HepG2 (cell line): ENCODE data around the gene P3H3. TPM values are rescaled to one million over a fixed set of nuclear protein-coding genes. Genes with fewer than 3 reads are reported as not detected.
A peak's percentile ranks its signal among the peaks of the same experiment; 100 is the strongest.

Experiments
- BRD4 ChIP-seq: sonication (generic); formaldehyde crosslinking; IDR thresholded peaks from 2 replicates; pipeline ENCODE4 v1.4.0; 2020; ENCODE audit warnings: missing genetic modification reagents
- CTCF ChIP-seq: sonication (generic); formaldehyde crosslinking; IDR thresholded peaks from 2 replicates; pipeline ENCODE4 v1.5.0; 2020; ENCODE audit warnings: mild to moderate bottlenecking, missing genetic modification reagents, moderate library complexity
- IKZF1 ChIP-seq: fragments of 450-650 bp; IDR thresholded peaks from 2 replicates; pipeline ENCODE4 v1.7.1; 2016
- ISL2 ChIP-seq: sonication (generic); formaldehyde crosslinking; IDR thresholded peaks from 2 replicates; pipeline ENCODE4 v1.5.0; 2020; ENCODE audit warnings: missing genetic modification reagents
- MYC ChIP-seq: sonication (generic); formaldehyde crosslinking; IDR thresholded peaks from 2 replicates; pipeline ENCODE4 v1.9.0; 2021; ENCODE audit warnings: missing genetic modification reagents, borderline replicate concordance
- NFYB ChIP-seq: sonication (generic); formaldehyde crosslinking; IDR thresholded peaks from 2 replicates; pipeline ENCODE4 v1.4.0; 2020; ENCODE audit warnings: missing genetic modification reagents
- NR2C2 ChIP-seq: sonication (generic); formaldehyde crosslinking; IDR thresholded peaks from 2 replicates; pipeline ENCODE4 v1.4.0; 2020; ENCODE audit warnings: missing genetic modification reagents, mild to moderate bottlenecking, moderate library complexity, borderline replicate concordance
- POLR2A ChIP-seq, 2 experiments: IDR thresholded peaks; 2 replicates each; pipeline ENCODE4 v1.6.1; 2011; ENCODE audit warnings: low read depth in 2 of 2, low read length in 2 of 2, mild to moderate bottlenecking in 1 of 2, moderate library complexity in 1 of 2; ENCODE audit not compliant: insufficient read depth in 1 of 2
- POLR2G ChIP-seq: fragments of 200-400 bp; formaldehyde crosslinking; IDR thresholded peaks from 2 replicates; pipeline ENCODE4 v1.6.1; 2018; ENCODE audit warnings: mild to moderate bottlenecking, low read depth, low read length, moderate library complexity
- RBAK ChIP-seq: sonication (generic); formaldehyde crosslinking; IDR thresholded peaks from 2 replicates; pipeline ENCODE4 v1.5.1; 2020; ENCODE audit warnings: mild to moderate bottlenecking, missing genetic modification reagents
- SCMH1 ChIP-seq: sonication (generic); formaldehyde crosslinking; IDR thresholded peaks from 2 replicates; pipeline ENCODE4 v1.9.0; 2021; ENCODE audit warnings: missing genetic modification reagents, mild to moderate bottlenecking, borderline replicate concordance
- SIX1 ChIP-seq: sonication (generic); formaldehyde crosslinking; IDR thresholded peaks from 2 replicates; pipeline ENCODE4 v1.4.0; 2020; ENCODE audit warnings: missing genetic modification reagents, borderline replicate concordance
- SP1 ChIP-seq, 2 experiments: fragments of 450-650 bp in 1 of 2; sonication (generic) in 1 of 2; formaldehyde crosslinking in 1 of 2; IDR thresholded peaks; 2 replicates each; pipeline versions ENCODE4 v1.4.0 to v1.6.1; 2016 to 2020; ENCODE audit warnings: missing genetic modification reagents in 1 of 2
- SP5 ChIP-seq: IDR thresholded peaks from 2 replicates; pipeline ENCODE4 v1.6.1; 2016; ENCODE audit warnings: low read depth, borderline replicate concordance
- SPEN ChIP-seq: sonication (generic); formaldehyde crosslinking; IDR thresholded peaks from 2 replicates; pipeline ENCODE4 v1.5.1; 2020; ENCODE audit warnings: low read depth, mild to moderate bottlenecking, missing genetic modification reagents
- THYN1 ChIP-seq: sonication (generic); formaldehyde crosslinking; IDR thresholded peaks from 2 replicates; pipeline ENCODE4 v1.8.1; 2023; ENCODE audit warnings: low read depth, mild to moderate bottlenecking, moderate library complexity, missing genetic modification reagents, borderline replicate concordance
- ZBTB38 ChIP-seq: sonication (generic); formaldehyde crosslinking; IDR thresholded peaks from 2 replicates; pipeline ENCODE4 v1.5.1; 2020; ENCODE audit warnings: mild to moderate bottlenecking, missing genetic modification reagents
- ZNF136 ChIP-seq: sonication (generic); formaldehyde crosslinking; IDR thresholded peaks from 2 replicates; pipeline ENCODE4 v1.8.1; 2022; ENCODE audit warnings: low read depth, mild to moderate bottlenecking, moderate library complexity, missing genetic modification reagents
- ZNF143 ChIP-seq: sonication (generic); formaldehyde crosslinking; IDR thresholded peaks from 2 replicates; pipeline ENCODE4 v1.4.0; 2020; ENCODE audit warnings: missing genetic modification reagents
- ZNF275 ChIP-seq: sonication (generic); formaldehyde crosslinking; IDR thresholded peaks from 2 replicates; pipeline ENCODE4 v1.8.0; 2022; ENCODE audit warnings: missing genetic modification reagents, mild to moderate bottlenecking, inconsistent platforms, borderline replicate concordance
- ZNF331 ChIP-seq: sonication (generic); formaldehyde crosslinking; IDR thresholded peaks from 2 replicates; pipeline ENCODE4 v1.4.0; 2020; ENCODE audit warnings: missing genetic modification reagents
- ZNF343 ChIP-seq: sonication (generic); formaldehyde crosslinking; IDR thresholded peaks from 2 replicates; pipeline ENCODE4 v1.4.0; 2020; ENCODE audit warnings: mild to moderate bottlenecking, missing genetic modification reagents
- ZNF510 ChIP-seq: sonication (generic); formaldehyde crosslinking; IDR thresholded peaks from 2 replicates; pipeline ENCODE4 v1.4.0; 2020; ENCODE audit warnings: low read depth, mild to moderate bottlenecking, missing genetic modification reagents
- ZNF543 ChIP-seq: sonication (generic); formaldehyde crosslinking; IDR thresholded peaks from 2 replicates; pipeline ENCODE4 v1.4.0; 2020; ENCODE audit warnings: mild to moderate bottlenecking, missing genetic modification reagents
- ZNF781 ChIP-seq: sonication (generic); formaldehyde crosslinking; IDR thresholded peaks from 2 replicates; pipeline ENCODE4 v1.5.1; 2020; ENCODE audit warnings: borderline replicate concordance, mild to moderate bottlenecking, missing genetic modification reagents; ENCODE audit errors: not compliant biosample characterization
- ZSCAN30 ChIP-seq: sonication (generic); formaldehyde crosslinking; IDR thresholded peaks from 2 replicates; pipeline ENCODE4 v1.5.0; 2020; ENCODE audit warnings: mild to moderate bottlenecking, missing genetic modification reagents
- polyA plus RNA-seq, 8 experiments: library from polyadenylated mRNA; depleted of rRNA in 3 of 8; stranded (reverse) in 7 of 8; unstranded in 1 of 8; fragments of >200 nt; fragmentation: Illumina TruSeq in 4 of 8; extraction: Trizol in 4 of 8; gene quantifications; 2 replicates each; pipeline versions ENCODE4 v1.2.1 to v1.2.3, GENCODE V29; 2011 to 2016; ENCODE audit warnings: low read depth in 4 of 8, missing spikeins in 1 of 8, mixed read lengths in 1 of 8; ENCODE audit not compliant: insufficient read depth in 1 of 8
- total RNA-seq, 5 experiments: library from RNA; depleted of rRNA; stranded (reverse); fragments of >200 nt; fragmentation: Illumina TruSeq; extraction: Trizol; gene quantifications; 2 replicates each; pipeline ENCODE4 v1.2.3, GENCODE V29; 2016; ENCODE audit warnings: low read depth in 1 of 5
- TF ChIP-seq, protein P1 (sequence below): IDR thresholded peaks from 2 replicates; pipeline ENCODE4 v1.6.1; 2016; ENCODE audit warnings: low read depth, borderline replicate concordance
- TF ChIP-seq, protein P2 (sequence below): sonication (generic); formaldehyde crosslinking; IDR thresholded peaks from 2 replicates; pipeline ENCODE4 v1.5.0; 2020; ENCODE audit warnings: missing genetic modification reagents

Gene P3H3
- total and polyA plus RNA-seq, 2 of the 13 experiments (the other 11 are each of a cell fraction or from before 2014, with no cell fraction given) = 20.1 to 20.5 TPM

GRCh38 chr12:6829536-6830220, 1.5 kb downstream of the P3H3 start (continued):
- TF ChIP-seq SP1 (IDR thresholded peaks at IDR 0.05) (no peak), SP1 (CRISPR knock-in tag; IDR thresholded peaks at IDR 0.05) (no peak), ZNF781 (peak; percentile 5), ZSCAN30 (no peak), BRD4 (CRISPR knock-in tag) (0 out of 2 replicates have a peak, but pooled peaks have one; percentile 8), ZNF136 (CRISPR knock-in tag) (no peak), ZNF343 (CRISPR knock-in tag) (0 out of 2 replicates have a peak, but pooled peaks have one; percentile 49), ZNF275 (CRISPR knock-in tag) (no peak), NFYB (peak; percentile 50), SIX1 (CRISPR knock-in tag) (no peak), CTCF (CRISPR knock-in tag) (peak; percentile 38; the same call in 1 of the 2 replicates), ZNF143 (peak; percentile 38; the same call in 1 of the 2 replicates), ZBTB38 (CRISPR knock-in tag) (peak; percentile 57; the same call in 1 of the 2 replicates), SP5 (CRISPR knock-in tag) (no peak), SCMH1 (no peak), SPEN (CRISPR knock-in tag) (no peak), NR2C2 (CRISPR knock-in tag) (0 out of 2 replicates have a peak, but pooled peaks have one; percentile 21), ZNF510 (0 out of 2 replicates have a peak, but pooled peaks have one; percentile 23), THYN1 (no peak), ZNF543 (CRISPR knock-in tag) (0 out of 2 replicates have a peak, but pooled peaks have one; percentile 5), POLR2G (peak; percentile 68; the same call in 1 of the 2 replicates), RBAK (no peak), MYC (peak; percentile 68), IKZF1 (no peak), ISL2 (CRISPR knock-in tag) (peak; percentile 58), ZNF331 (CRISPR knock-in tag) (no peak), POLR2A (IDR thresholded peaks at IDR 0.05; ENCODE audit: insufficient read depth in 1 of 2, low read depth in 2 of 2, low read length in 2 of 2) (peak in 1 of 2 experiments; percentile 87; a peak in 2 of 4 replicates)
- TF ChIP-seq, protein P1, sequence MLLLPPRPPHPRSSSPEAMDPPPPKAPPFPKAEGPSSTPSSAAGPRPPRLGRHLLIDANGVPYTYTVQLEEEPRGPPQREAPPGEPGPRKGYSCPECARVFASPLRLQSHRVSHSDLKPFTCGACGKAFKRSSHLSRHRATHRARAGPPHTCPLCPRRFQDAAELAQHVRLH (CRISPR knock-in tag) = no peak
- TF ChIP-seq, protein P2, sequence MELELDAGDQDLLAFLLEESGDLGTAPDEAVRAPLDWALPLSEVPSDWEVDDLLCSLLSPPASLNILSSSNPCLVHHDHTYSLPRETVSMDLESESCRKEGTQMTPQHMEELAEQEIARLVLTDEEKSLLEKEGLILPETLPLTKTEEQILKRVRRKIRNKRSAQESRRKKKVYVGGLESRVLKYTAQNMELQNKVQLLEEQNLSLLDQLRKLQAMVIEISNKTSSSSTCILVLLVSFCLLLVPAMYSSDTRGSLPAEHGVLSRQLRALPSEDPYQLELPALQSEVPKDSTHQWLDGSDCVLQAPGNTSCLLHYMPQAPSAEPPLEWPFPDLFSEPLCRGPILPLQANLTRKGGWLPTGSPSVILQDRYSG (CRISPR knock-in tag) = 0 out of 2 replicates have a peak, but pooled peaks have one; percentile 50
